Psoas muscle (tissue), 8 donors: Measurements from ENCODE around the gene DNAJA1. TPM values are rescaled to one million over a fixed set of nuclear protein-coding genes. Genes with fewer than 3 reads are reported as not detected.

ENCODE experiments used
- ATAC-seq, 4 donors: fragments of 200-7000 bp; cut with Tn5 transposase; one replicate each; pipeline ENCODE4 v1.9.1; 2020; ENCODE audit warnings: moderate library complexity in 3 of 4, mild to moderate bottlenecking in 2 of 4
- DNase-seq, 2 donors: peaks; one replicate each; pipeline ENCODE4 v3.0.0-alpha.2; 2020
- H3K27ac ChIP-seq: fragments of 200-600 bp; one replicate; pipeline ENCODE4 v1.8.0; 2022
- H3K27me3 ChIP-seq, 3 donors: fragments of 200-600 bp in 1 of 3; one replicate each; pipeline versions ENCODE4 v1.6.1 to v1.8.0; 2013 to 2022; ENCODE audit warnings: low read length in 2 of 3, mild to moderate bottlenecking in 2 of 3, moderate library complexity in 1 of 3; ENCODE audit not compliant: insufficient read depth in 3 of 3
- H3K36me3 ChIP-seq, 2 donors: fragments of 200-600 bp in 1 of 2; one replicate each; pipeline versions ENCODE4 v1.6.1 to v1.8.0; 2013 to 2022; ENCODE audit warnings: low read depth in 1 of 2, mild to moderate bottlenecking in 1 of 2, moderate library complexity in 1 of 2; ENCODE audit not compliant: insufficient read depth in 1 of 2
- H3K4me1 ChIP-seq: fragments of 200-600 bp; one replicate; pipeline ENCODE4 v1.8.0; 2022
- H3K4me3 ChIP-seq: fragments of 200-600 bp; one replicate; pipeline ENCODE4 v1.8.0; 2022; ENCODE audit warnings: mild to moderate bottlenecking
- H3K9me3 ChIP-seq: fragments of 200-600 bp; one replicate; pipeline ENCODE4 v1.8.0; 2022
- CTCF ChIP-seq: fragments of 200-600 bp; IDR thresholded peaks from one replicate; pipeline ENCODE4 v1.8.0; 2022; ENCODE audit warnings: antibody characterized with exemption
- WGBS, 3 donors: extraction: QIAGEN DNeasy Blood & Tissue Kit; methylation state at CpG; one replicate each; pipeline versions ENCODE4 v1.1.6 to v1.1.7; 2013; 5-methylcytosine and 5-hydroxymethylcytosine counted together
- intact Hi-C, 2 donors: fragments of 100-400 bp; cut with DNase I; formaldehyde crosslinking; loops; one replicate each; pipeline versions ENCODE4 v1.11.0 to v1.14.2; 2022
- polyA plus RNA-seq, 3 donors: library from polyadenylated mRNA; stranded (reverse); fragments of 200-250 nt; gene quantifications; one replicate each; pipeline ENCODE4 v1.2.3, GENCODE V29; 2013
- total RNA-seq, 4 donors: library from RNA; stranded (reverse); fragmentation: NEBNext Ultra II Directional in 2 of 4; extraction: Animal tissue kit (Norgen Biotek cat#: 25700) in 2 of 4; gene quantifications; one replicate each; pipeline versions ENCODE4 v1.2.1 to v1.2.4, GENCODE V29; 2021 to 2023
- donor health status: healthy with polysubstance abuse.
- donor health status: DM: no; HTN: no; CAD: no; lungs with moderate emphysema.
- donor health status: Bipolar disorder and iron deficiency.
- donor health status: healthy.
- donor health status: DM: yes; HTN: yes; CAD: no.
- donor health status: DM: no; HTN: no; CAD: no.
- donor health status: DM: no; HTN: no; CAD: no.
- donor health status: DM: yes; HTN: yes; CAD: no.

The DNAJA1 gene
- total and polyA plus RNA-seq, 7 donors: 41.7 to 135 (median 68.4) TPM

- H3K4me1 ChIP-seq: peaks cover 35% of the 10 kb centered on the region
- ATAC-seq: peak; percentile 1 to 31 (median 18)
Observed at GRCh38 chr9:33024126-33024965, 727 bp upstream of the DNAJA1 start.

GRCh38 chr9:33025572-33026342 is 684 bp downstream of the DNAJA1 start:
- peak; percentile 56 to 70 (median 60) for ATAC-seq
- peak overlapping the region; percentile 96 for H3K27ac ChIP-seq
- intact Hi-C loops: no loop called here
- DNase-seq: peak in 1 of 2 donors; percentile 63
- 1 to 2% (median 2%) methylated on average over 21 to 36 of the region's 36 CpGs for WGBS, 3 donors
- H3K9me3 ChIP-seq: no peaks in the 10 kb centered on the region
- no peak for TF ChIP-seq CTCF
- H3K27me3 ChIP-seq: no peaks in the 10 kb centered on the region
- H3K4me1 ChIP-seq: peaks cover 40% of the 10 kb centered on the region
- peaks cover 8 to 43% of the 10 kb centered on the region in 2 donors for H3K36me3 ChIP-seq
- H3K4me3 ChIP-seq: peak overlapping the region; percentile 97

More at GRCh38 chr9:33024126-33024965, 727 bp upstream of the DNAJA1 start:
- intact Hi-C loops: no loop called here
- 7 to 10% (median 8%) methylated on average over 31 to 33 of the region's 33 CpGs for WGBS, 3 donors
- Histone ChIP-seq H3K4me3 (peak overlapping the region; percentile 97), H3K27me3 (no peaks in the 10 kb centered on the region), H3K9me3 (no peaks in the 10 kb centered on the region), H3K36me3 (peaks cover 4 to 29% of the 10 kb centered on the region in 2 donors), H3K27ac (peak overlapping the region; percentile 96)
- TF ChIP-seq CTCF: no peak
- no peak for DNase-seq

- DNase-seq (no peak), ATAC-seq (no peak)
- Histone ChIP-seq H3K4me3 (no peak overlapping the region), H3K27me3 (no peaks in the 10 kb centered on the region), H3K27ac (no peak overlapping the region), H3K36me3 (peaks cover 8 to 79% of the 10 kb centered on the region in 2 donors), H3K9me3 (no peaks in the 10 kb centered on the region), H3K4me1 (peaks cover 41% of the 10 kb centered on the region)
- TF ChIP-seq CTCF: no peak
- WGBS, 3 donors: 30 to 41% (median 34%) methylated on average over 4 of the region's 4 CpGs
- intact Hi-C loops: no loop called here
Observed at GRCh38 chr9:33029231-33029786, 4.2 kb downstream of the DNAJA1 start.

- peaks cover 40% of the 10 kb centered on the region for H3K4me1 ChIP-seq
- TF ChIP-seq CTCF: no peak
- intact Hi-C loops: no loop called here
Observed at GRCh38 chr9:33030285-33030684, 5.2 kb downstream of the DNAJA1 start.

More at GRCh38 chr9:33030285-33030684, 5.2 kb downstream of the DNAJA1 start:
- peaks cover 9 to 89% of the 10 kb centered on the region in 2 donors for H3K36me3 ChIP-seq
- ATAC-seq (no peak), DNase-seq (no peak)
- no peak overlapping the region for H3K27ac ChIP-seq
- H3K9me3 ChIP-seq: no peaks in the 10 kb centered on the region
- 76 to 80% (median 77%) methylated on average over 5 of the region's 5 CpGs for WGBS, 3 donors
- no peak overlapping the region for H3K4me3 ChIP-seq
- H3K27me3 ChIP-seq: no peaks in the 10 kb centered on the region
